HG03520 (cell line): ENCODE measurements around the gene PRRX1.

Experiments used
- ATAC-seq: cut with Tn5 transposase; IDR thresholded peaks from one replicate; pipeline ENCODE4 v1.9.1; 2021; ENCODE audit warnings: mild to moderate bottlenecking, moderate library complexity; ENCODE audit not compliant: unreplicated experiment

The PRRX1 gene

GRCh38 chr1:170755795-170756194, 91.9 kb downstream of the PRRX1 start:
- no peak for ATAC-seq

- no peak for ATAC-seq
Observed at GRCh38 chr1:170758992-170759391, 95.1 kb downstream of the PRRX1 start.

GRCh38 chr1:170765279-170765678, 101.3 kb downstream of the PRRX1 start:
- no peak for ATAC-seq

GRCh38 chr1:170765712-170766330, 101.9 kb downstream of the PRRX1 start:
- ATAC-seq, result no peak

- ATAC-seq, result no peak
Observed at GRCh38 chr1:170768929-170769328, 105.0 kb downstream of the PRRX1 start.

GRCh38 chr1:170769691-170770090, 105.8 kb downstream of the PRRX1 start:
- no peak for ATAC-seq

- no peak for ATAC-seq
Observed at GRCh38 chr1:170770254-170770653, 106.3 kb downstream of the PRRX1 start.

GRCh38 chr1:170776252-170776651, 112.3 kb downstream of the PRRX1 start:
- no peak for ATAC-seq

GRCh38 chr1:170776777-170777176, 112.8 kb downstream of the PRRX1 start:
- ATAC-seq, result no peak
